SU-DHL-6 (cell line): ENCODE results near the gene GEMIN4.

Experiments used
- H2AFZ ChIP-seq: fragments of 200-600 bp; sonication (generic); 2 replicates; pipeline ENCODE4 v1.6.1; 2014; ENCODE audit warnings: low read depth, mild to moderate bottlenecking, moderate library complexity, mixed read lengths, antibody characterized with exemption, low read length; ENCODE audit not compliant: severe bottlenecking
- H3F3A ChIP-seq: fragments of 200-600 bp; shearing (Covaris generic); 2 replicates; pipeline ENCODE4 v1.6.0; 2016; ENCODE audit warnings: antibody characterized with exemption, mild to moderate bottlenecking; ENCODE audit not compliant: insufficient read depth
- H3K27ac ChIP-seq: fragments of 200-600 bp; sonication (generic); 2 replicates; pipeline ENCODE4 v1.5.1; 2016; ENCODE audit warnings: low read depth, mild to moderate bottlenecking, low read length, moderate library complexity, mixed read lengths
- H3K27me3 ChIP-seq: fragments of 200-600 bp; sonication (generic), shearing (Covaris generic); 2 replicates; pipeline ENCODE4 v1.6.0; 2014; ENCODE audit warnings: mild to moderate bottlenecking, low read length
- H3K36me3 ChIP-seq: fragments of 200-600 bp; sonication (generic); 2 replicates; pipeline ENCODE4 v1.6.1; 2014; ENCODE audit warnings: mild to moderate bottlenecking, low read length, mixed read lengths
- H3K4me2 ChIP-seq: fragments of 300-600, 200-600 bp; shearing (Covaris generic), sonication (generic); 2 replicates; pipeline ENCODE4 v1.6.0; 2014; ENCODE audit warnings: low read length, low read depth, mild to moderate bottlenecking; ENCODE audit not compliant: poor library complexity, severe bottlenecking
- H3K4me3 ChIP-seq: fragments of 200-600 bp; sonication (generic); 2 replicates; pipeline ENCODE4 v1.5.1; 2014; ENCODE audit warnings: antibody characterized with exemption, low read length, mild to moderate bottlenecking, mixed read lengths; ENCODE audit not compliant: insufficient read depth, poor library complexity, severe bottlenecking
- H3K79me2 ChIP-seq: fragments of 200-600 bp; sonication (generic); 2 replicates; pipeline ENCODE4 v1.6.1; 2014; ENCODE audit warnings: mild to moderate bottlenecking, low read length, moderate library complexity; ENCODE audit not compliant: insufficient read depth
- H3K9ac ChIP-seq: fragments of 200-600 bp; sonication (generic); 2 replicates; pipeline ENCODE4 v1.7.0; 2014; ENCODE audit warnings: mild to moderate bottlenecking, low read length
- H3K9me2 ChIP-seq: fragments of 200-600 bp; sonication (generic); replicated peaks from 2 replicates; pipeline ENCODE4 v1.6.1; 2014; ENCODE audit warnings: low read length; ENCODE audit not compliant: insufficient read depth
- H3K9me3 ChIP-seq: fragments of 200-600 bp; sonication (generic); 2 replicates; pipeline ENCODE4 v1.6.1; 2014; ENCODE audit warnings: low read length, mixed read lengths; ENCODE audit not compliant: insufficient read depth
- H4K20me1 ChIP-seq: fragments of 200-600 bp; sonication (generic); 2 replicates; pipeline ENCODE4 v1.6.1; 2014; ENCODE audit warnings: low read depth, mild to moderate bottlenecking, antibody characterized with exemption, low read length, moderate library complexity, mixed read lengths
- CTCF ChIP-seq: fragments of 200-600 bp; sonication (generic); IDR thresholded peaks from one replicate; pipeline ENCODE4 v1.5.1; 2017; ENCODE audit warnings: antibody characterized with exemption, mild to moderate bottlenecking, low read length, moderate library complexity; ENCODE audit not compliant: insufficient read depth, poor library complexity, severe bottlenecking
- EZH2phosphoT487 ChIP-seq: fragments of 200-600 bp; sonication (generic), shearing (Covaris generic); conservative IDR thresholded peaks from 2 replicates; pipeline ENCODE4 v1.6.1; 2018; ENCODE audit warnings: mild to moderate bottlenecking, antibody characterized with exemption, low read length, moderate library complexity, mixed read lengths

The GEMIN4 gene

GRCh38 chr17:746181-746580 is 5.9 kb downstream of the GEMIN4 start:
- Histone ChIP-seq H3K4me3 (no peak overlapping the region), H3K4me2 (no peak overlapping the region), H3F3A (peaks cover 22% of the 10 kb centered on the region), H3K36me3 (peaks cover 10% of the 10 kb centered on the region), H3K9ac (no peak overlapping the region), H3K79me2 (peaks cover 69% of the 10 kb centered on the region), H2AFZ (no peak overlapping the region), H3K9me3 (no peaks in the 10 kb centered on the region), H3K9me2 (no peaks in the 10 kb centered on the region), H3K27ac (no peak overlapping the region), H3K27me3 (no peaks in the 10 kb centered on the region), H4K20me1 (peaks cover 14% of the 10 kb centered on the region)
- TF ChIP-seq EZH2phosphoT487 = no peak
- no peak for TF ChIP-seq CTCF

GRCh38 chr17:745406-745805 is 6.7 kb downstream of the GEMIN4 start:
- no peak overlapping the region for H3K4me2 ChIP-seq
- H2AFZ ChIP-seq = no peak overlapping the region
- TF ChIP-seq CTCF (no peak), EZH2phosphoT487 (no peak)
- no peak overlapping the region for H3K27ac ChIP-seq
- no peaks in the 10 kb centered on the region for H3K9me2 ChIP-seq
- H3K27me3 ChIP-seq = no peaks in the 10 kb centered on the region
- H3K36me3 ChIP-seq = peaks cover 10% of the 10 kb centered on the region
- H4K20me1 ChIP-seq = peaks cover 14% of the 10 kb centered on the region
- no peak overlapping the region for H3K4me3 ChIP-seq
- no peaks in the 10 kb centered on the region for H3K9me3 ChIP-seq
- H3K79me2 ChIP-seq = peaks cover 61% of the 10 kb centered on the region
- H3K9ac ChIP-seq = no peak overlapping the region
- peaks cover 30% of the 10 kb centered on the region for H3F3A ChIP-seq

- TF ChIP-seq CTCF (no peak), EZH2phosphoT487 (no peak)
- Histone ChIP-seq H2AFZ (no peak overlapping the region), H3K9ac (no peak overlapping the region), H3K36me3 (peaks cover 10% of the 10 kb centered on the region), H3K9me3 (no peaks in the 10 kb centered on the region), H3F3A (peaks cover 35% of the 10 kb centered on the region), H3K27ac (no peak overlapping the region), H3K4me3 (no peak overlapping the region), H3K9me2 (no peaks in the 10 kb centered on the region), H3K79me2 (peaks cover 56% of the 10 kb centered on the region), H3K27me3 (no peaks in the 10 kb centered on the region), H4K20me1 (peaks cover 14% of the 10 kb centered on the region), H3K4me2 (no peak overlapping the region)
These were observed 7.1 kb downstream of the GEMIN4 start for GRCh38 chr17:744937-745336.

- Histone ChIP-seq H3K27ac (no peak overlapping the region), H3K27me3 (no peaks in the 10 kb centered on the region), H3K9ac (no peak overlapping the region), H3K9me3 (no peaks in the 10 kb centered on the region), H3K4me3 (no peak overlapping the region), H3K79me2 (peaks cover 44% of the 10 kb centered on the region), H3F3A (peaks cover 35% of the 10 kb centered on the region), H2AFZ (no peak overlapping the region), H4K20me1 (peaks cover 12% of the 10 kb centered on the region), H3K4me2 (no peak overlapping the region), H3K9me2 (no peaks in the 10 kb centered on the region), H3K36me3 (peaks cover 10% of the 10 kb centered on the region)
- no peak for TF ChIP-seq EZH2phosphoT487
- TF ChIP-seq CTCF = no peak
These were observed 8.9 kb downstream of the GEMIN4 start for GRCh38 chr17:743139-743538.
